HG02981 (cell line): ENCODE data around the gene FAM107B.
"Not testable (repeated sequence)": the region's sequence is repeated elsewhere in the genome, so short reads cannot be mapped to it uniquely, and the experiment has no call there.

Source experiments
- ATAC-seq: cut with Tn5 transposase; IDR thresholded peaks from one replicate; pipeline ENCODE4 v1.9.1; 2021; ENCODE audit warnings: mild to moderate bottlenecking, moderate library complexity; ENCODE audit not compliant: unreplicated experiment

Gene FAM107B

GRCh38 chr10:14696821-14697220 lies 77.9 kb downstream of the FAM107B start:
- no peak for ATAC-seq

- no peak for ATAC-seq
Observed at GRCh38 chr10:14695847-14696480, 78.7 kb downstream of the FAM107B start.

GRCh38 chr10:14693891-14694290 lies 80.8 kb downstream of the FAM107B start:
- no peak for ATAC-seq

GRCh38 chr10:14692344-14693076 lies 82.2 kb downstream of the FAM107B start:
- no peak for ATAC-seq

- no peak for ATAC-seq
Observed at GRCh38 chr10:14691359-14691758, 83.3 kb downstream of the FAM107B start.

GRCh38 chr10:14688606-14689005 lies 86.1 kb downstream of the FAM107B start:
- ATAC-seq, result no peak

- not testable (repeated sequence) for ATAC-seq
Observed at GRCh38 chr10:14688189-14688588, 86.5 kb downstream of the FAM107B start.

GRCh38 chr10:14687340-14687739 lies 87.4 kb downstream of the FAM107B start:
- no peak for ATAC-seq

- no peak for ATAC-seq
Observed at GRCh38 chr10:14686356-14686755, 88.3 kb downstream of the FAM107B start.

GRCh38 chr10:14684354-14684753 lies 90.3 kb downstream of the FAM107B start:
- no peak for ATAC-seq

- ATAC-seq, result no peak
Observed at GRCh38 chr10:14683256-14683655, 91.4 kb downstream of the FAM107B start.

GRCh38 chr10:14681802-14682201 lies 92.9 kb downstream of the FAM107B start:
- no peak for ATAC-seq

- ATAC-seq, result no peak
Observed at GRCh38 chr10:14681305-14681704, 93.4 kb downstream of the FAM107B start.

GRCh38 chr10:14678637-14679036 lies 96.1 kb downstream of the FAM107B start:
- no peak for ATAC-seq

- no peak for ATAC-seq
Observed at GRCh38 chr10:14676732-14677131, 98.0 kb downstream of the FAM107B start.

- ATAC-seq, result no peak
Observed at GRCh38 chr10:14674376-14675050, 100.2 kb downstream of the FAM107B start.

GRCh38 chr10:14673189-14673861 lies 101.4 kb downstream of the FAM107B start:
- ATAC-seq, result no peak

- ATAC-seq, result no peak
Observed at GRCh38 chr10:14671386-14671831, 103.3 kb downstream of the FAM107B start.

- no peak for ATAC-seq
Observed at GRCh38 chr10:14670551-14671240, 104.0 kb downstream of the FAM107B start.

- ATAC-seq, result peak; percentile 67
Observed at GRCh38 chr10:14669576-14669975, 105.1 kb downstream of the FAM107B start.

- no peak for ATAC-seq
Observed at GRCh38 chr10:14667781-14668180, 106.9 kb downstream of the FAM107B start.
